Astrocyte (in vitro differentiated cells and primary cell): ENCODE data around the gene DCAF6.

Source experiments
- EZH2 ChIP-seq: IDR thresholded peaks from 2 replicates; pipeline ENCODE4 v1.6.1; 2012; ENCODE audit warnings: mild to moderate bottlenecking, low read length, inconsistent platforms; ENCODE audit not compliant: insufficient read depth
- TF ChIP-seq, protein P1 (sequence below): IDR thresholded peaks from 2 replicates; pipeline ENCODE4 v1.5.1; 2011; ENCODE audit warnings: low read depth, mild to moderate bottlenecking, inconsistent platforms, low read length, moderate library complexity; ENCODE audit not compliant: insufficient read depth

DNA sequence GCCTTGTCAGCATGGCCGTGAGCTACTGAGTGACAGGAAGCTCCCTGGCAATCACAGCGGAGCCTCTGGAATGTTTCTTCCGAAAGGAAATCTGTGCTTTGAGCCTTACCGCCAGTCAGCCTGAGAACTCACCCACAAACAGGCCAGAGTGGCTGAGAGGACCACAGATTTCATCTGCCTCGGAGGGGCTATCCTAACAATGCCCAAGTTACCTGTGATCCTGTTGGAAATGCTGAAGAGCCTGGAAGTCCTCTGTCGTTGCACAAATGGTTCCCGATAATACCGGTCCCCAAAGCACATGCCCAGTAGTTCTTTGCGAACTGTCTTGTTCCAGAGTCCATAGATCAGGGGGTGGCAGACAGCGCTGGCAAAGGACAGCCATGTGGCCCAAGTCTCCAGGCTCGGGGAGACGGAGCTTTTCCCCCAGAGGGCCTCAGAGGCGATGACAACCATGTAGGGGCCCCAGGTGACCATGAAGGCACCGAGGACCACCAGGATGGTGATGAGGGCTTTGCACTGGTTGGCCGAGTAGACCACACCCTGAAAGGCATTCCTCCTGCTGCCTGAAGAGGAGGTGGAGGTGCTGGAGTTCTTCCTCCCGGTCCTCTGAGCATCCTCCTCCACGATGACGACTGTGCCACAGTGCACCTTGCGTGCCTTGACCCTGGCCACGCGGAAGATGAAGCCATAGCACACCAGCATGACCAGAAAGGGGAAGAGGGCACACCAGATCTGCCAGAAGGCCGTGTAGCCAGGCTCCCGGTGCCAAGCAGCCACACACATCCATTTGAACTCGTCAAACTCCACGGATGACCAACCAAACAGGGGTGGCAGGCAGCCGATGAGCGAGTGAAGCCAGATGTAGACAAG is 160.0 kb downstream of the DCAF6 start:
- TF ChIP-seq, protein P1, sequence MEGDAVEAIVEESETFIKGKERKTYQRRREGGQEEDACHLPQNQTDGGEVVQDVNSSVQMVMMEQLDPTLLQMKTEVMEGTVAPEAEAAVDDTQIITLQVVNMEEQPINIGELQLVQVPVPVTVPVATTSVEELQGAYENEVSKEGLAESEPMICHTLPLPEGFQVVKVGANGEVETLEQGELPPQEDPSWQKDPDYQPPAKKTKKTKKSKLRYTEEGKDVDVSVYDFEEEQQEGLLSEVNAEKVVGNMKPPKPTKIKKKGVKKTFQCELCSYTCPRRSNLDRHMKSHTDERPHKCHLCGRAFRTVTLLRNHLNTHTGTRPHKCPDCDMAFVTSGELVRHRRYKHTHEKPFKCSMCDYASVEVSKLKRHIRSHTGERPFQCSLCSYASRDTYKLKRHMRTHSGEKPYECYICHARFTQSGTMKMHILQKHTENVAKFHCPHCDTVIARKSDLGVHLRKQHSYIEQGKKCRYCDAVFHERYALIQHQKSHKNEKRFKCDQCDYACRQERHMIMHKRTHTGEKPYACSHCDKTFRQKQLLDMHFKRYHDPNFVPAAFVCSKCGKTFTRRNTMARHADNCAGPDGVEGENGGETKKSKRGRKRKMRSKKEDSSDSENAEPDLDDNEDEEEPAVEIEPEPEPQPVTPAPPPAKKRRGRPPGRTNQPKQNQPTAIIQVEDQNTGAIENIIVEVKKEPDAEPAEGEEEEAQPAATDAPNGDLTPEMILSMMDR = no peak
- no peak for TF ChIP-seq EZH2
